HL-60 (cell line): ENCODE data around the gene COPG2.

Experiments used
- GABPA ChIP-seq: IDR thresholded peaks from 2 replicates; pipeline ENCODE4 v1.6.1; 2012; ENCODE audit warnings: low read depth
- POLR2AphosphoS5 ChIP-seq: IDR thresholded peaks from 2 replicates; pipeline ENCODE4 v1.6.1; 2012; ENCODE audit warnings: low read depth
- SPI1 ChIP-seq: IDR thresholded peaks from 2 replicates; pipeline ENCODE4 v1.6.1; 2012; ENCODE audit warnings: low read depth, mild to moderate bottlenecking, borderline replicate concordance
- TF ChIP-seq, protein P1 (sequence below): IDR thresholded peaks from one replicate; pipeline ENCODE4 v1.5.1; 2011; ENCODE audit warnings: low read length, control low read depth, inconsistent platforms; ENCODE audit not compliant: insufficient read depth

DNA sequence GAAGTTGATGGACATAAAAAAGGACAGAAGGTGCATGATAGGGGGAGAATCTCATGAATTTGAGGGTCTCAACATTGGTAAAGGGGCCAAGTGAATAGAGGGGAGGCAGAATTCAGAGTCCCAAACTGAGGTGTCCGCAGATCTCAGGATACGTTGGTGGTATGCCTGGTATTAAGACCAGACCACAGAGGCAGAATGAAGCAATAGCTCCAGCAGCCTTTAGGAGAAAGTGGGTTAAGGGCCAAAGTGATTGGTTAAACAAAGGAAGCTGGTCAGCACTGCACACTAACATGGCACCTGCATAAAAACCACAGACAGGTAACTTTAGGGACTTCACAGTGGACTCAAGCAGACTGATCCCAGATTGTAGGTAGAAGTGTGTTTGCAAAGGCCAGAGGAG lies 139.1 kb downstream of the COPG2 start:
- TF ChIP-seq, protein P1, sequence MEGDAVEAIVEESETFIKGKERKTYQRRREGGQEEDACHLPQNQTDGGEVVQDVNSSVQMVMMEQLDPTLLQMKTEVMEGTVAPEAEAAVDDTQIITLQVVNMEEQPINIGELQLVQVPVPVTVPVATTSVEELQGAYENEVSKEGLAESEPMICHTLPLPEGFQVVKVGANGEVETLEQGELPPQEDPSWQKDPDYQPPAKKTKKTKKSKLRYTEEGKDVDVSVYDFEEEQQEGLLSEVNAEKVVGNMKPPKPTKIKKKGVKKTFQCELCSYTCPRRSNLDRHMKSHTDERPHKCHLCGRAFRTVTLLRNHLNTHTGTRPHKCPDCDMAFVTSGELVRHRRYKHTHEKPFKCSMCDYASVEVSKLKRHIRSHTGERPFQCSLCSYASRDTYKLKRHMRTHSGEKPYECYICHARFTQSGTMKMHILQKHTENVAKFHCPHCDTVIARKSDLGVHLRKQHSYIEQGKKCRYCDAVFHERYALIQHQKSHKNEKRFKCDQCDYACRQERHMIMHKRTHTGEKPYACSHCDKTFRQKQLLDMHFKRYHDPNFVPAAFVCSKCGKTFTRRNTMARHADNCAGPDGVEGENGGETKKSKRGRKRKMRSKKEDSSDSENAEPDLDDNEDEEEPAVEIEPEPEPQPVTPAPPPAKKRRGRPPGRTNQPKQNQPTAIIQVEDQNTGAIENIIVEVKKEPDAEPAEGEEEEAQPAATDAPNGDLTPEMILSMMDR, result no peak
- no peak for TF ChIP-seq SPI1
- TF ChIP-seq POLR2AphosphoS5, result no peak
- TF ChIP-seq GABPA, result no peak
